Amniotic stem cell (primary cell): ENCODE results near the gene RNF149.
"Not testable (repeated sequence)": the region's sequence is repeated elsewhere in the genome, so short reads cannot be mapped to it uniquely, and the experiment has no call there.

ENCODE experiments used
- DNase-seq: peaks from one replicate; lab custom pipeline; 2025; lab: John Stamatoyannopoulos, UW

Gene RNF149

DNA sequence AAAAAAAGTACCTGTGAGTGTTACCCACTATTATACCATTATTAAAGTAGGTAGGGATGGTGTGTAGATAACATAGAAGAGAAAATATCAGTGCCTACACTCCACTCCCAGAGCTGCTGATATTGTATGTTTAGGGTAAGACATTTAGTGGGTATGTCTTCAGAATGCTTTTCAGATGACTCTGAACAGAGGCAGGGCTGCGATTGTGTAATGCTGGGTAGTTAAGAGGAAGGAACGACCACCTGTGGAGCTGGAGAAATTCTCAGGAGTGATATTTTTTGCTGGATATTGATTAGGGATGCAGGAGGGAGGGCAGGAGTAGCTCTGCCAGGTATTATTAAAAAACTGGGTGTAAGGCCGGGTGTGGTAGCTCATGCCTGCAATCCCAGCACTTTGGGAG is 53.0 kb downstream of the RNF149 start:
- DNase-seq, result no peak

GRCh38 chr2:101253703-101254450 is 54.6 kb downstream of the RNF149 start:
- no peak for DNase-seq

GRCh38 chr2:101253013-101253702 is 55.3 kb downstream of the RNF149 start:
- no peak for DNase-seq

- DNase-seq, result peak; percentile 98
Observed at GRCh38 chr2:101252408-101253012, 56.0 kb downstream of the RNF149 start, which contains the start of gene CNOT11. Gene CNOT11, plus strand, starts transcription at chr2:101252886. Its CDS starts 79 bp downstream, at chr2:101252965.

GRCh38 chr2:101251844-101252407 is 56.6 kb downstream of the RNF149 start:
- DNase-seq, result peak; percentile 35

DNA sequence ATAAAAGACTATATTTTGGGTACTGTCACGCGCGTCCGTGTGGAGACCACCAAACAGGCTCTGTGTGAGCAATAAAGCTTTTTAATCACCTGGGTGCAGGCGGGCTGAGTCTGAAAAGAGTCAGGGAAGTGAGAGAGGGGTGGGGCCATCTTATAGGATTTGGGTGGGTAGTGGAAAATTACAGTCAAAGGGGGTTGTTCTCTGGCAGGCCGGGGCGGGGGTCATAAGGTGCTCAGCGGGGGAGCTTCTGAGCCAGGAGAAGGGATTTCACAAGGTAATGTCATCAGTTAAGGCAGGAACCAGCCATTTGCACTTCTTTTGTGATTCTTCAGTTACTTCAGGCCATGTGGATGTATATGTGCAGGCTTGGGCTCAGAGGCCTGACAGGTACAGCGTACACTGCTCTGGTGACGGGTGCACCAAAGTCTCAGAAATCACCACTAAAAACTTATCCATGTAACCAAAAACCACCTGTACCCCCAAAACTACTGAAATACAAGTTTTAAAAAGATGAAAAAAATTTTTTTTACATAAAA is 57.2 kb downstream of the RNF149 start:
- DNase-seq, result not testable (repeated sequence)

DNA sequence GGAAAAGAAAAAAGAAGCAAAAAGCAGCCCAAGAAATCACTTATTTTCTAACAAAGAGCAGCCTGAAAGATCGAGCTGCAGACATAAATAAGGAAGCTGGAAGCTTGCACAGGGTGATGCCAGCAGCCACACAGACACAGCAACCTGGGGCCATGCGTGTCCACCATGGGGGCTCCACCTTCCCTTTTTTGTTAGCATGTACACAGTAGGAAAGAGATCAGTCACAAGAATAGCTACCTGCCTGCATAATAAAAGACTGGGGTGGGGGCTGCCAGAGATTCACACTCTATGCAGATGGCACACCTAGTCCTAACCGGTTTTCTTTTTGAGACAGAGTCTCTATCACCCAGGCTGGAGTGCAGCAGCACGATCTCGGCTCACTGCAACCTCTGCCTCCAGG is 58.7 kb downstream of the RNF149 start:
- no peak for DNase-seq

DNA sequence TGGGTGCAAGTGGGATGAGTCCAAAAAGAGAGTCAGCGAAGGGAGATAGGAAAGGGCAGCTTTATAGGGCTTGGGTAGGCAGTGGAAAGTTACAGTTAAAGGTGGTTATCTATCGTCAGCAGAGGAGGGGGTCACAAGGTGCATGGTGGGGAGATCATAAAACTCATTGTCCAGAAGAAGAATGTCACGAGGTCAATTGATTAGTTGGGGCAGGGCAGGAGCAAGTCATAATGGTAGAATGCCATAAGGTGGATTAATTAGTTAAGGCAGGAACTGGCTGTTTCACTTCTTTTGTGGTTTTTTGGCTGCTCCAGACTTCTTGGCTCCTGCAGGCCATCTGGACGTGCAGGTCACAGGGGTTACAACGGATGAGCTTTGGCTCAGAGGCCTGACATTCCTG is 59.7 kb downstream of the RNF149 start:
- DNase-seq, result not testable (repeated sequence)

- not testable (repeated sequence) for DNase-seq
Observed at GRCh38 chr2:101245468-101245867, 63.0 kb downstream of the RNF149 start.

DNA sequence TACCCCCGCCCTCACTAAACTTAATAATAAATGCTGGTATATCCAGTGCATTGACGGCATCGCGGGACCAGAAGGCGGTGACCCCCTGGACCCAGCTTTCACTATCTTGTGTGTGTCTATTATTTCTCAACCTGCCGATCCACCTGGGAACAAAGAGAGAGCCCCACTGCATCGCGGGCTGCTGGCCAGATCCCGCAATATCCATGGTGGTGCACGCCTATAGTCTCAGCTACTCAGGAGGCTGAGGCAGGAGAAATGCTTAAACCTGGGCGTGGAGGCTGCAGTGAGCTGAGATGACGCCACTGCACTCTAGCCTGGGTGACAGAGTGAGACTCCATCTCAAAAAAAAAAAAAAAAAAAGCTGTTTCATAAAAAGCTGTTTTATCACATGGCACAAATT is 63.6 kb downstream of the RNF149 start:
- not testable (repeated sequence) for DNase-seq

- not testable (repeated sequence) for DNase-seq
Observed at GRCh38 chr2:101244373-101244772, 64.1 kb downstream of the RNF149 start.

DNA sequence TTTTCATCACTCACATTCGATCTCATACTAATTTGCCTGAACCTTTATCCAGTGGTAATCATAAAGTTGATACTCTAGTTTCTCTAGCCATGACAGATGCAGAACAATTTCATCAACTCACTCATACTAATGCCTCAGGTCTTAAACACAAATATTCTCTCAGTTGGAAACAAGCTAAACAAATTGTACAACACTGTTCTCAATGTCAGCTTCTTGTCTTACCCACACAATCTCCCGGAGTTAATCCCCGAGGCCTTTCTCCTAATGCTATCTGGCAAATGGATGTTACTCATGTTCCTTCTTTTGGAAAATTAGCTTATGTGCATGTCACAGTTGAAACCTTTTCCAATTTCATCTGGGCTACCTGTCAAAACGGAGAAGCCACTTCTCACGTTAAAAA is 67.3 kb downstream of the RNF149 start:
- DNase-seq, result no peak

GRCh38 chr2:101240694-101241093 is 67.8 kb downstream of the RNF149 start:
- not testable (repeated sequence) for DNase-seq

DNA sequence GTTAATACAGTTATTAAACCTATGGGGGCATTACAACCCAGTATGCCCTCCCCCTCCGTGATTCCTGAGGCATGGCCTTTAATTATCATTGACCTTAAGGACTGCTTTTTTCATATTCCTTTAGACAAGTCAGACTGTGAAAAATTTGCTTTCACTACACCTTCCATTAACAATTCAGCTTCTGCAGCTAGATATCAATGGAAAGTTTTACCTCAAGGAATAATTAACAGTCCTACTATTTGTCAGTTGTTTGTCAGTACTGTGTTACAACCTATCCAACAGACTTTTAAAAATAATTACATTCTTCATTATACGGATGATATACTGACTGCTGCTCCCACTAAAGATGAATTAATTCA is 68.8 kb downstream of the RNF149 start:
- not testable (repeated sequence) for DNase-seq

DNA sequence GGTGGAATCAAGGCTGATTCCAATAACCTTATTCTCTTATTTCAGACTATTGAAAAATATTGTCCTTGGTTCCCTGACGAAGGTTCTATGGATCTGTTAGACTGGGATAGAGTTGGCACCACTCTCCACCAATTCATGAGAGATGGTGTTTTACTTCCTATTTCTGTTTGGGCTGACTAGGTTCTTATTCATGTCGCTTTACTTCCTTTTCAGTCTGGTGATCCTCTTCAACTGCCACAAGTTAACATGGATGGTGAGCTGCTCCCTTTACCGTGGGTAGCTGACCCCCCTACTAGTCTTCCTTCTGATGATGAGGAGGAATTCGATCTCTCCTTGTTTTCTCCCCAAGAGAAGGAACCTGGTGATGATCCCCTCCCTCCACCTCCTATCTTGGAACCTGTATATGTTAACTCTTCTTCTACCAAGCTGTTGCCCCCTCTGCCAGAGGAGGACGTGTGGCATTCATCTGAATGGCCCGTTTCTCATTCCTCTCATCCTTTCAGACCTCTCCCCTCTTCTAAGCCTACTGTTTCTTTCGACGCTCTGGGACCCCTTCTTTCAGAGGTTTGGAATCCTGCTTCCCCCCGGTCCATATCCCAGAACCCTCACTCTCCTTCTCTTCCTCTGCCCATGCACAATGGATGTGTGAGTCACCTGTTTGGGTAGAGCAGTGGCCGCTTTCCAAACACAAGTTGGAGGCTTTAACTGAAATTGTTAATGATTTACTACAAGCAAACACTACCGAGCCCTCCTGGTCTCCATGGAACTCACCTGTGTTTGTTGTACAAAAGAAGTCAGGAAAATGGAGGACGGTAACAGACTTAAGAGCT is 69.4 kb downstream of the RNF149 start:
- no peak for DNase-seq

- not testable (repeated sequence) for DNase-seq
Observed at GRCh38 chr2:101237944-101238343, 70.6 kb downstream of the RNF149 start.

- DNase-seq, result not testable (repeated sequence)
Observed at GRCh38 chr2:101235956-101236355, 72.5 kb downstream of the RNF149 start.

DNA sequence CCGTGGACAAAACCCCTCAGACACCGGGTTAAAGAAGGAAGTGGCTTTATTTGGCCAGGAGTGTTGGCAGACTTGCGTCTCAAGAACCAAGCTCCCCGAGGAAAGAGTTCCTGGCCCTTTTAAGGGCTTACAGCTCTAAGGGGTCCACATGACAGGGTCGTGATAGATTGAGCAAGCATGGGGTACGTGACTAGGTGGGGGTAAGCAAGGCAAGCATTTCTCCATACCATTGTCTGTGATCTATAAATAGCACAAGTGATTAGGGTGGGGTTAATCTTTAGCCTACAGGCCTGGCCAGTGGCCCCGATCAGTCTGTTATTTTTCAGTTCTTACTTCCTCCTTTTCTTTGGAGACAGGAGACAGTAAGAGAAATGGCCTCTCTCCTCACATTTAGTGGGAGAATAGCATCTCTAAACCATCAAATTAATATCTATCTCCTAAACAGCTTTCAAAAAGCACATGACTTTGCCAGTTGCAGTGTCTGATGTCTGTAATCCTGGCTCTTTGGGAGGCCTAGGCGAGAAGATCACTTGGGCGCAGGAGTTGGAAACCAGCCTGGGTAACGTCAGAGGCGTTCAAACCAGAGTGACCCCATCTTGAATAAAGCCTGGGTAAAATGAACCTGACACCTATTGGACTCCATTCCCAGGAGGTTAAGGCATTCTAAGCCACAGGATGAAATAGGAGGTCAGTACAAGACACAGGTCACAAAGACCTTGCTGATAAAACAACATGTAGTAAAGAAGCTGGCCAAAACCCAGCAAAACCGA is 74.1 kb downstream of the RNF149 start:
- no peak for DNase-seq

DNA sequence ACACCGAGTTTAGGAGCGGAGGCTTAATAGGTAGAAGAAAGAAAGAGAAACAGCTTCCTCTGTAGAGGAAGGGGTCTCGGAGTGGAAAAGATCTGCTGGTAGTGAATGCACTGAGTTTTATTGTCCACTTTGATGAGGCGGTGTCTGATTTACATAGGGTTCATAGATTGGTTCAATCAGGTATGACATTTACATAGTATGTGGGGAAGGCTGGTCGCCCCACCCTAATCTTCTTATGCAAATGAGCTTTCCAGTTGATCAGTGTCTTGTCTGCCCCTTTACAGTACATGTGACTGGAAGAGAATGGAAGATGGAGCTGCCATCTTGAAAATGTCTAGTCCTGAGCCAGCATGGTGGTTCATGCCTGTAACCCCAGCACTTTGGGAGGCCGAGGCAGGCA is 75.7 kb downstream of the RNF149 start:
- DNase-seq, result no peak

DNA sequence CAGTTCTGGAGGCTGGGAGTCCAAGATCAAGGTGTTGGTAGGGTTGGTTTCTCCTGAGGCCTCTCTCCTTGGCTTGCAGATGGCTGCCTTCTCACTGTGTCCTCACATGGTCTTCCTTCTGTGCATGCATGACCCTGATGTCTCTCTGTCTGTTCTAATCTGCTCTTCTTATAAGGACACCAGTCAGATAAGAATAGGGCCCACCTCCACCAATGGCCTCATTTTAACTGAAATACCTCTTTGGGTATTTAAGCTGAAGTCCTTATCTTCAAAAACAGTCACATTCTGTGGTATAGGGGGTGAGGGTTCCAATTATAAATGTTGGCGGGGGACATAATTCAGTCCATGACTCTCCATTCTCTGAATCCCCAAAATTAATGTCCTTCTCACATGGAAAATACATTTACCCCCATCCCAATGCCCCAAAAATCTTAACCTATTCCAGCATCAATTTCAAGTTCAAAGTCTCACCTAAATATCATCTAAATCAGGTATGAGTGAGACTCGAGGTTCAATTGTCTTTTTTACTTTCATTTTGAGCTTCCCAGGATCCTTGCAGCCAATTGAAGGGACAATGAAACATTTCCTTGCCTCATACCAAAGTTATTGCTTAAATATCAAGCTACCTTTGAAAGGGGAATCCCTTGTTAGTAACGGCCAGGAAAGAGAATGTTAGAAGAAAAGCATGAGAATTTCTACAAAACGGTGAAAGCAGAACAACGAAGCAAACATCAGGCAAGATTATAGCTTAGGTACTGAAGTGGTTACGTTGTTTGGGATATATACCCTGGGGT is 76.4 kb downstream of the RNF149 start:
- DNase-seq, result no peak
